DND-41 (cell line): ENCODE measurements around the gene REG1B.

Experiments
- ATAC-seq: fragments of 200-7000 bp; cut with Tn5 transposase; 3 replicates; pipeline ENCODE4 v1.9.1; 2021; ENCODE audit warnings: low read depth; ENCODE audit not compliant: insufficient read depth
- DNase-seq: peaks from one replicate; pipeline ENCODE4 v3.0.0-alpha.2; 2020
- H2AFZ ChIP-seq: 2 replicates; pipeline ENCODE4 v1.6.0; 2012; ENCODE audit warnings: low read depth, low read length
- H3K27ac ChIP-seq: 2 replicates; pipeline ENCODE4 v1.5.1; 2012; ENCODE audit warnings: low read length, inconsistent platforms
- H3K27me3 ChIP-seq: fragments of 200-600 bp; sonication (generic); 2 replicates; pipeline ENCODE4 v1.6.0; 2012; ENCODE audit warnings: low read length, mild to moderate bottlenecking, inconsistent platforms; ENCODE audit not compliant: insufficient read depth, poor library complexity
- H3K36me3 ChIP-seq: 2 replicates; pipeline ENCODE4 v1.5.1; 2012; ENCODE audit warnings: low read length, inconsistent platforms; ENCODE audit not compliant: insufficient read depth
- H3K4me1 ChIP-seq: 2 replicates; pipeline ENCODE4 v1.5.1; 2012; ENCODE audit warnings: mild to moderate bottlenecking, low read length; ENCODE audit not compliant: insufficient read depth
- H3K4me2 ChIP-seq: 2 replicates; pipeline ENCODE4 v1.6.0; 2012; ENCODE audit warnings: mild to moderate bottlenecking, moderate library complexity, low read length, inconsistent platforms; ENCODE audit not compliant: insufficient read depth
- H3K4me3 ChIP-seq, 2 experiments: fragments of 200-600 bp in 1 of 2; shearing (Covaris generic) in 1 of 2; 2 replicates each; pipeline ENCODE4 v1.5.1; 2012 to 2016; ENCODE audit warnings: inconsistent platforms in 2 of 2, low read length in 2 of 2, mild to moderate bottlenecking in 2 of 2, low read depth in 1 of 2, moderate library complexity in 1 of 2
- H3K79me2 ChIP-seq: 2 replicates; pipeline ENCODE4 v1.6.0; 2012; ENCODE audit warnings: low read length, inconsistent platforms; ENCODE audit not compliant: insufficient read depth
- H3K9ac ChIP-seq: 2 replicates; pipeline ENCODE4 v1.6.0; 2012; ENCODE audit warnings: low read depth, mild to moderate bottlenecking, inconsistent platforms, low read length, moderate library complexity
- H3K9me3 ChIP-seq: 2 replicates; pipeline ENCODE4 v1.5.1; 2012; ENCODE audit warnings: low read length, moderate library complexity, mild to moderate bottlenecking, inconsistent platforms; ENCODE audit not compliant: insufficient read depth, severe bottlenecking
- H4K20me1 ChIP-seq: 2 replicates; pipeline ENCODE4 v1.6.0; 2012; ENCODE audit warnings: low read length; ENCODE audit not compliant: insufficient read depth
- CTCF ChIP-seq: IDR thresholded peaks from 2 replicates; pipeline ENCODE4 v1.5.1; 2012; ENCODE audit warnings: borderline replicate concordance, low read length, moderate library complexity, mild to moderate bottlenecking; ENCODE audit not compliant: poor library complexity, severe bottlenecking; ENCODE audit errors: extremely low read depth
- EZH2 ChIP-seq: IDR thresholded peaks from 3 replicates; pipeline ENCODE4 v1.6.1; 2012; ENCODE audit warnings: borderline replicate concordance, low read depth, mild to moderate bottlenecking, moderate library complexity, low read length, inconsistent platforms; ENCODE audit not compliant: severe bottlenecking

REG1B gene

GRCh38 chr2:79099140-79099686, 11.4 kb upstream of the REG1B start:
- Histone ChIP-seq H3K79me2 (no peaks in the 10 kb centered on the region), H3K36me3 (no peaks in the 10 kb centered on the region), H4K20me1 (no peaks in the 10 kb centered on the region), H3K27me3 (no peaks in the 10 kb centered on the region), H3K4me1 (no peaks in the 10 kb centered on the region), H3K9me3 (no peaks in the 10 kb centered on the region), H2AFZ (no peak overlapping the region), H3K4me3 (no peak overlapping the region), H3K9ac (no peak overlapping the region), H3K27ac (no peak overlapping the region), H3K4me2 (no peak overlapping the region)
- DNase-seq, result no peak
- TF ChIP-seq CTCF (no peak), EZH2 (no peak)
- no peak for ATAC-seq

GRCh38 chr2:79097843-79098242, 10.1 kb upstream of the REG1B start:
- TF ChIP-seq CTCF (no peak), EZH2 (no peak)
- no peaks in the 10 kb centered on the region for H3K27me3 ChIP-seq
- no peaks in the 10 kb centered on the region for H3K79me2 ChIP-seq
- no peaks in the 10 kb centered on the region for H3K36me3 ChIP-seq
- H3K4me3 ChIP-seq, result no peak overlapping the region
- H3K4me1 ChIP-seq, result no peaks in the 10 kb centered on the region
- DNase-seq (no peak), ATAC-seq (no peak)
- H3K27ac ChIP-seq, result no peak overlapping the region
- no peaks in the 10 kb centered on the region for H3K9me3 ChIP-seq
- H4K20me1 ChIP-seq, result no peaks in the 10 kb centered on the region
- H2AFZ ChIP-seq, result no peak overlapping the region; the same call in 1 of the 2 replicates
- H3K4me2 ChIP-seq, result no peak overlapping the region
- no peak overlapping the region for H3K9ac ChIP-seq

GRCh38 chr2:79090693-79091092, 2.9 kb upstream of the REG1B start:
- Histone ChIP-seq H3K4me2 (no peak overlapping the region), H4K20me1 (no peaks in the 10 kb centered on the region), H3K36me3 (no peaks in the 10 kb centered on the region), H3K27me3 (no peaks in the 10 kb centered on the region), H2AFZ (no peak overlapping the region), H3K4me1 (no peaks in the 10 kb centered on the region), H3K9me3 (no peaks in the 10 kb centered on the region), H3K9ac (no peak overlapping the region), H3K4me3 (no peak overlapping the region), H3K27ac (no peak overlapping the region), H3K79me2 (no peaks in the 10 kb centered on the region)
- ATAC-seq (no peak), DNase-seq (no peak)
- no peak for TF ChIP-seq CTCF
- no peak for TF ChIP-seq EZH2

- no peaks in the 10 kb centered on the region for H3K79me2 ChIP-seq
- TF ChIP-seq CTCF, result no peak
- TF ChIP-seq EZH2, result no peak
- H3K27me3 ChIP-seq, result no peaks in the 10 kb centered on the region
- no peaks in the 10 kb centered on the region for H3K9me3 ChIP-seq
- DNase-seq (no peak), ATAC-seq (no peak)
- no peaks in the 10 kb centered on the region for H4K20me1 ChIP-seq
- no peak overlapping the region for H2AFZ ChIP-seq
- no peaks in the 10 kb centered on the region for H3K36me3 ChIP-seq
- H3K4me2 ChIP-seq, result no peak overlapping the region
- H3K9ac ChIP-seq, result no peak overlapping the region
- no peak overlapping the region for H3K4me3 ChIP-seq
- H3K27ac ChIP-seq, result no peak overlapping the region
- no peaks in the 10 kb centered on the region for H3K4me1 ChIP-seq
Measured at GRCh38 chr2:79086255-79086654, 1.5 kb downstream of the REG1B start.
